H1 (cell line): ENCODE results near the gene PPM1K. TPM values are rescaled to one million over a fixed set of nuclear protein-coding genes. Genes with fewer than 3 reads are reported as not detected.

Experiments used
- CTCF ChIA-PET: fragments of 300-600 bp; sonication (Branson Sonifier 250); formaldehyde crosslinking; loops from one replicate; lab custom pipeline; 2021; ENCODE audit not compliant: partially characterized antibody; lab: Charles Lee
- POLR2A ChIA-PET: fragments of 300-600 bp; sonication (Branson Sonifier 250); formaldehyde crosslinking; loops from one replicate; lab custom pipeline; 2021; ENCODE audit warnings: inconsistent platforms; ENCODE audit not compliant: partially characterized antibody; lab: Charles Lee
- DNase-seq, 2 experiments: peaks; one replicate each; pipeline versions ENCODE4 v3.0.0 to v3.0.0-alpha.2; 2010 to 2022; ENCODE audit warnings: low spot score in 2 of 2, low read depth in 1 of 2, mixed read lengths in 1 of 2
- FAIRE-seq: peaks from 2 replicates; lab custom pipeline; 2011; peaks lifted over from hg19 to GRCh38; lab: Jason Lieb, UNC
- H2AFZ ChIP-seq: 2 replicates; pipeline ENCODE4 v1.8.1; 2012; ENCODE audit warnings: low read length, inconsistent platforms
- H2AK5ac ChIP-seq: 2 replicates; pipeline ENCODE4 v1.6.1; 2013; ENCODE audit warnings: low read depth, low read length
- H2BK120ac ChIP-seq: replicated peaks from 2 replicates; pipeline ENCODE3; 2013; ENCODE audit warnings: low read depth, low read length, inconsistent platforms
- H2BK12ac ChIP-seq: 2 replicates; pipeline ENCODE4 v1.6.1; 2013; ENCODE audit warnings: low read depth, low read length
- H2BK15ac ChIP-seq: 2 replicates; pipeline ENCODE4 v1.6.1; 2013; ENCODE audit warnings: low read length
- H2BK20ac ChIP-seq: 2 replicates; pipeline ENCODE4 v1.6.1; 2013; ENCODE audit warnings: low read length
- H2BK5ac ChIP-seq: 2 replicates; pipeline ENCODE4 v1.6.1; 2013; ENCODE audit warnings: low read depth, low read length
- H3K14ac ChIP-seq: 2 replicates; pipeline ENCODE4 v1.6.1; 2013; ENCODE audit warnings: inconsistent platforms; ENCODE audit not compliant: insufficient read length
- H3K18ac ChIP-seq: 2 replicates; pipeline ENCODE4 v1.6.1; 2013; ENCODE audit warnings: low read length; ENCODE audit errors: extremely low read depth
- H3K23ac ChIP-seq: 2 replicates; pipeline ENCODE4 v1.6.1; 2013; ENCODE audit warnings: inconsistent platforms; ENCODE audit not compliant: insufficient read length
- H3K23me2 ChIP-seq: 2 replicates; pipeline ENCODE4 v1.6.1; 2013; ENCODE audit warnings: low read depth, low read length
- H3K27ac ChIP-seq: 2 replicates; pipeline ENCODE4 v1.6.1; 2011; ENCODE audit warnings: low read depth, low read length, inconsistent platforms
- H3K27me3 ChIP-seq, 4 experiments: replicated peaks in 1 of 4; 1 replicate in 1 of 4; 2 replicates in 3 of 4; pipeline versions ENCODE4 v1.6.1 to v1.8.1; 2011 to 2013; ENCODE audit warnings: low read length in 3 of 4, mild to moderate bottlenecking in 3 of 4, inconsistent platforms in 2 of 4, mixed read lengths in 2 of 4, moderate library complexity in 1 of 4; ENCODE audit not compliant: control insufficient read depth in 3 of 4, insufficient read depth in 3 of 4; ENCODE audit errors: extremely low read depth in 1 of 4
- H3K36me3 ChIP-seq, 4 experiments: 2 replicates each; pipeline versions ENCODE4 v1.6.1 to v1.8.1; 2011 to 2013; ENCODE audit warnings: mild to moderate bottlenecking in 4 of 4, low read length in 3 of 4, moderate library complexity in 2 of 4, control low read depth in 1 of 4, inconsistent platforms in 1 of 4; ENCODE audit not compliant: insufficient read depth in 4 of 4, control insufficient read depth in 2 of 4
- H3K4ac ChIP-seq: replicated peaks from 2 replicates; pipeline ENCODE3; 2013; ENCODE audit warnings: low read length, low read depth, mixed read lengths, inconsistent platforms; ENCODE audit not compliant: insufficient read length
- H3K4me1 ChIP-seq, 4 experiments: replicated peaks in 1 of 4; 1 replicate in 1 of 4; 2 replicates in 3 of 4; pipeline versions ENCODE4 v1.6.1 to v1.8.1; 2011 to 2013; ENCODE audit warnings: low read length in 3 of 4, inconsistent platforms in 2 of 4, mixed read lengths in 1 of 4; ENCODE audit not compliant: insufficient read depth in 4 of 4, control insufficient read depth in 3 of 4
- H3K4me2 ChIP-seq, 2 experiments: 2 replicates each; pipeline versions ENCODE4 v1.6.1 to v1.8.1; 2011 to 2013; ENCODE audit warnings: low read depth in 2 of 2, low read length in 2 of 2, control low read depth in 1 of 2, inconsistent platforms in 1 of 2, mild to moderate bottlenecking in 1 of 2; ENCODE audit not compliant: insufficient read depth in 1 of 2
- H3K4me3 ChIP-seq, 4 experiments: fragments of 200-600, 300-600 bp in 1 of 4; sonication (generic), shearing (Covaris generic), sonication (Bioruptor Twin) in 1 of 4; 2 replicates each; pipeline versions ENCODE4 v1.5.1 to v1.8.1; 2011 to 2016; ENCODE audit warnings: low read length in 4 of 4, low read depth in 3 of 4, control low read depth in 2 of 4, inconsistent platforms in 2 of 4, mild to moderate bottlenecking in 2 of 4, mixed read lengths in 1 of 4, moderate library complexity in 1 of 4; ENCODE audit not compliant: insufficient read depth in 2 of 4; ENCODE audit errors: extremely low read depth in 1 of 4
- H3K56ac ChIP-seq: replicated peaks from 2 replicates; pipeline ENCODE3; 2013; ENCODE audit warnings: low read depth, mild to moderate bottlenecking, mixed read lengths, low read length, inconsistent platforms; ENCODE audit not compliant: insufficient read length
- H3K79me1 ChIP-seq: 2 replicates; pipeline ENCODE4 v1.6.1; 2013; ENCODE audit warnings: low read depth, low read length, control low read depth
- H3K79me2 ChIP-seq, 2 experiments: 2 replicates each; pipeline versions ENCODE4 v1.6.1 to v1.8.1; 2012 to 2013; ENCODE audit warnings: low read length in 2 of 2, mild to moderate bottlenecking in 2 of 2, inconsistent platforms in 1 of 2; ENCODE audit not compliant: insufficient read depth in 2 of 2, control insufficient read depth in 1 of 2
- H3K9ac ChIP-seq, 4 experiments: replicated peaks in 1 of 4; 1 replicate in 1 of 4; 2 replicates in 3 of 4; pipeline versions ENCODE4 v1.6.1 to v1.8.1; 2011 to 2013; ENCODE audit warnings: low read depth in 3 of 4, low read length in 3 of 4, control low read depth in 2 of 4, mild to moderate bottlenecking in 2 of 4, moderate library complexity in 2 of 4, inconsistent platforms in 1 of 4; ENCODE audit errors: extremely low read depth in 1 of 4
- H3K9me3 ChIP-seq, 2 experiments: 2 replicates each; pipeline versions ENCODE4 v1.6.1 to v1.8.1; 2012 to 2013; ENCODE audit warnings: mild to moderate bottlenecking in 2 of 2, moderate library complexity in 2 of 2, control low read depth in 1 of 2, inconsistent platforms in 1 of 2, low read depth in 1 of 2, low read length in 1 of 2, mixed read lengths in 1 of 2; ENCODE audit not compliant: insufficient read depth in 2 of 2
- H4K20me1 ChIP-seq, 2 experiments: replicated peaks in 1 of 2; 2 replicates each; pipeline versions ENCODE3 to v1.8.1; 2011 to 2013; ENCODE audit warnings: inconsistent platforms in 2 of 2, low read length in 2 of 2, mild to moderate bottlenecking in 1 of 2; ENCODE audit not compliant: insufficient read depth in 2 of 2, control insufficient read depth in 1 of 2
- H4K5ac ChIP-seq: 2 replicates; pipeline ENCODE4 v1.6.1; 2013; ENCODE audit warnings: low read length, low read depth, mixed read lengths, inconsistent platforms; ENCODE audit not compliant: insufficient read length
- H4K8ac ChIP-seq: 2 replicates; pipeline ENCODE4 v1.8.0; 2013; ENCODE audit warnings: mild to moderate bottlenecking, moderate library complexity, low read length, inconsistent platforms; ENCODE audit not compliant: insufficient read depth; ENCODE audit errors: extremely low read depth
- H4K91ac ChIP-seq: replicated peaks from 2 replicates; pipeline ENCODE3; 2013; ENCODE audit warnings: low read length, mixed read lengths, inconsistent platforms; ENCODE audit not compliant: insufficient read length
- BACH1 ChIP-seq: IDR thresholded peaks from 2 replicates; pipeline ENCODE4 v1.6.1; 2012; ENCODE audit warnings: low read length, improper control_type of control experiment
- CEBPB ChIP-seq: IDR thresholded peaks from 2 replicates; pipeline ENCODE4 v1.6.1; 2012; ENCODE audit warnings: low read depth, low read length
- CHD2 ChIP-seq: IDR thresholded peaks from 2 replicates; pipeline ENCODE4 v1.6.1; 2012; ENCODE audit warnings: low read length, improper control_type of control experiment
- JUN ChIP-seq: IDR thresholded peaks from 2 replicates; pipeline ENCODE4 v1.6.1; 2011; ENCODE audit warnings: low read depth, mild to moderate bottlenecking, improper control_type of control experiment, low read length
- SP1 ChIP-seq: IDR thresholded peaks from 2 replicates; pipeline ENCODE4 v1.6.1; 2011; ENCODE audit warnings: low read depth, low read length
- TAF1 ChIP-seq: IDR thresholded peaks from 2 replicates; pipeline ENCODE4 v1.6.1; 2011; ENCODE audit warnings: mild to moderate bottlenecking, low read depth, low read length
- WGBS, 2 experiments: shearing (Covaris generic) in 1 of 2; methylation state at CpG; one replicate each; pipeline versions ENCODE4 v1.1.6 to v1.1.7; 2013 to 2015; ENCODE audit warnings: low lambda C conversion rate in 2 of 2, mixed read lengths in 2 of 2, inconsistent platforms in 1 of 2, low coverage in 1 of 2, missing lambda C conversion rate in 1 of 2; ENCODE audit not compliant: insufficient replicate concordance in 2 of 2, insufficient coverage in 1 of 2, insufficient read length in 1 of 2; ENCODE audit errors: extremely low coverage in 1 of 2, missing lambda C conversion rate in 1 of 2; 5-methylcytosine and 5-hydroxymethylcytosine counted together
- polyA plus RNA-seq, 7 experiments: library from polyadenylated mRNA; depleted of rRNA in 3 of 7; stranded (reverse) in 5 of 7; unstranded in 2 of 7; fragments of >200 nt in 5 of 7; fragments of 200-250 nt in 2 of 7; gene quantifications; 1 replicate in 5 of 7; 2 replicates in 1 of 7; 4 replicates in 1 of 7; pipeline versions ENCODE4 v1.2.1 to v1.2.3, GENCODE V29; 2011 to 2013; ENCODE audit warnings: missing spikeins in 2 of 7, mixed read lengths in 2 of 7
- total RNA-seq: library from RNA; stranded (reverse); fragmentation: NEBNext Ultra II Directional; extraction: Animal tissue kit (Norgen Biotek cat#: 25700); gene quantifications from 2 replicates; pipeline ENCODE4 v1.2.1, GENCODE V29; 2021

PPM1K gene
- total and polyA plus RNA-seq, 2 of the 8 experiments (the other 6 are each of a cell fraction or from before 2014, with no cell fraction given): 4.2 to 10.7 TPM

GRCh38 chr4:88277711-88278225 is 6.6 kb downstream of the PPM1K start:
- Histone ChIP-seq H3K79me1 (no peaks in the 10 kb centered on the region), H4K91ac (no peak overlapping the region), H2AFZ (no peak overlapping the region), H3K56ac (no peak overlapping the region), H3K27ac (no peak overlapping the region), H2BK20ac (no peak overlapping the region), H2BK12ac (no peak overlapping the region), H3K9ac (no peak overlapping the region), H3K27me3 (no peaks in the 10 kb centered on the region; a peak in 2 of 7 replicates), H3K9me3 (peaks cover 20% of the 10 kb centered on the region in 2 experiments), H2AK5ac (no peak overlapping the region), H3K23ac (no peak overlapping the region), H3K4me1 (no peaks in the 10 kb centered on the region), H4K20me1 (peaks cover 0 to under 1% of the 10 kb centered on the region in 2 experiments), H3K14ac (no peak overlapping the region), H3K4me3 (no peak overlapping the region), H4K8ac (no peak overlapping the region), H4K5ac (no peak overlapping the region), H2BK120ac (no peak overlapping the region), H3K4ac (no peak overlapping the region), H2BK15ac (no peak overlapping the region), H3K4me2 (no peak overlapping the region), H3K23me2 (no peaks in the 10 kb centered on the region), H2BK5ac (no peak overlapping the region), H3K18ac (no peak overlapping the region), H3K36me3 (peaks cover 0 to 22% (median 4%) of the 10 kb centered on the region in 4 experiments; a peak in 4 of 8 replicates), H3K79me2 (no peaks in the 10 kb centered on the region)
- FAIRE-seq (no peak), DNase-seq (no peak)
- TF ChIP-seq BACH1 (no peak), TAF1 (no peak), JUN (no peak), CEBPB (no peak), CHD2 (no peak), SP1 (no peak)
- CTCF ChIA-PET: interaction anchor here (0.8 kb wide), 1 partner anchor 220 kb away, joined by 3 read pairs; no protein-coding TSS in a partner anchor
- POLR2A ChIA-PET: no interaction called here
- 95% methylated on average over 3 of the region's 3 CpGs; no CpG with 5 or more reads in 1 of the 2 experiments for whole genome bisulfite sequencing, 2 experiments
